H1 (cell line): Measurements from ENCODE around the gene KMT5B. TPM values are rescaled to one million over a fixed set of nuclear protein-coding genes. Genes with fewer than 3 reads are reported as not detected.

Experiments used
- CREB1 ChIP-seq: IDR thresholded peaks from 2 replicates; pipeline ENCODE4 v1.6.1; 2012; ENCODE audit warnings: inconsistent platforms
- TAF7 ChIP-seq: optimal IDR thresholded peaks from 2 replicates; pipeline ENCODE3; 2011; ENCODE audit warnings: low read depth, mild to moderate bottlenecking, inconsistent platforms, low read length, moderate library complexity, borderline replicate concordance
- polyA plus RNA-seq, 7 experiments: library from polyadenylated mRNA; depleted of rRNA in 3 of 7; stranded (reverse) in 5 of 7; unstranded in 2 of 7; fragments of >200 nt in 5 of 7; fragments of 200-250 nt in 2 of 7; gene quantifications; 1 replicate in 5 of 7; 2 replicates in 1 of 7; 4 replicates in 1 of 7; pipeline versions ENCODE4 v1.2.1 to v1.2.3, GENCODE V29; 2011 to 2013; ENCODE audit warnings: missing spikeins in 2 of 7, mixed read lengths in 2 of 7
- total RNA-seq: library from RNA; stranded (reverse); fragmentation: NEBNext Ultra II Directional; extraction: Animal tissue kit (Norgen Biotek cat#: 25700); gene quantifications from 2 replicates; pipeline ENCODE4 v1.2.1, GENCODE V29; 2021

Gene KMT5B
- total and polyA plus RNA-seq, 2 of the 8 experiments (the other 6 are each of a cell fraction or from before 2014, with no cell fraction given) = 11.0 to 40.8 TPM

DNA sequence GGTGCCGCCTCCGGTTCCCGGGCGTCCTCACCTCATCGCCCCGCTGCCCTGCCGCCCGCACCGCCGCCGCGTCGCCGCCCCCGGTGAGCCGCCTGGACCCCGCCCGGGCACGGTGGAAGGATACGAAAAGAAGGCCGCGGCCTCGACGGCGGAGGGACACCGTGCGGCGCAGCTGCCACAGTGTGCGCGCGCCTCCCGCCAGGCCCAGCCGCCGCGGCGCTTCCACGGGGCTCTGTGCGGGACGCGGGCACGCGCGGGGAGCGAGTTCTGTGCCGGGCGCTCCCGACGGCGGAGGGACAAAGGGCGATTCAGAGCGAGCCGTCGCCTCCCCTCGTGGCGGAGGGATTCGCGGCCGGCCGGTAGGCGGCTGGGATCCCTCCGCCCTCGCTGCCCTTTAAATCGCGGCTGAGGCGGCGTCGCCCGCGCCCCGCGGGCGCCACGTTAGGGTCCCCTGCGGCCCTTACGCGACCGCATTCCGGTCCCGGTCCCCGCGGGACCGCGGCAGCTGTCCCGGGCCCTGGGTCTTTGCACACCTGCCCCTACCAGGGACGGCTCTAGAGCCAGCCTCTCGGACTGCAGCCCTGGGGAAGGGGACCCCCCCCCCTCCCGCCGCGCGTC lies 568 bp upstream of the KMT5B start (continued):
- TF ChIP-seq TAF7 (peak; percentile 78), CREB1 (no peak; the same call in 1 of the 2 replicates)
